HG03060 (cell line): ENCODE measurements around the gene FMO3.

ENCODE experiments used
- ATAC-seq: cut with Tn5 transposase; IDR thresholded peaks from one replicate; pipeline ENCODE4 v1.9.1; 2021; ENCODE audit warnings: low read depth, moderate number of reproducible peaks; ENCODE audit not compliant: unreplicated experiment

FMO3 gene

DNA sequence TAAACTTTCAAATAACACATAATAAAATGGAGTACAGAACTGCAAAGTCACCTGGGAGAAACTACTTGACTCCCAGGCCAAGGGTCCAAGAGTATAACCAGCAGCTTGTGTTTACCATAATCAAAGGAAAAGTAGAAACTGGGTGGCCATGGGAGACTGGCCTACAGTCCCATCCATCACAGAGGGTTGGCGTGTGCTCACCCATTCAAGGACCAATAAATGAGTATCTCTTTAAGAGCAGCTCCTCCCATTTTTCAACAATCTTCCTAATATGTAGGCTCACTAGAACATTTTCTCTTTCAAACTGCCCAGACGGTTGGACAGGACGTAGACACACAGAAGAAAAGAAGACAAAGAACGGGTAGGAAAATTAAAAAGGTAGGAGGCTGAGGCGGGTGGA is at the start of gene FMO3:
TSS of gene FMO3 (plus strand) at position 302 of the 400 bp plus-strand sequence. CDS start 1,754 bp downstream, outside the sequence.
- no peak for ATAC-seq

DNA sequence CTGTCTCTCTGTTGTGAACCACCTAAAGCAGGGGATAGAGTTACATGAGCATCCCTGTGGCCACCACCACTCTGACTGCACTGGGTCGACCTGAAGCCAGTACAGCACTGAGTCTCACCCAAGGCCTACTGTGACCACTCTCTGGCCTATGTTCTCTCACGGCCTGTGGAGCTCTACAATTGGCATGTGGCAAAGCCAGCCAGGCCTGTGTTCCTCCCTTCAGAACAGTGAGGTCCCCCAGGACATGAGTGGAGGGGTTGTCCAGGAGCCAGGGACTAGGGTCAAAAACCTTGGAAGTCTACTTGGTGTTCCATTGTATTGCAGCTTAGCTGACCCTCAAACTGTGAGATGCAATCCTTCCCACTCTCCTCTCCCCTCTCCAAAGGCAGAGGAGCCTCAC is 42.7 kb upstream of the FMO3 start:
- ATAC-seq, result no peak

DNA sequence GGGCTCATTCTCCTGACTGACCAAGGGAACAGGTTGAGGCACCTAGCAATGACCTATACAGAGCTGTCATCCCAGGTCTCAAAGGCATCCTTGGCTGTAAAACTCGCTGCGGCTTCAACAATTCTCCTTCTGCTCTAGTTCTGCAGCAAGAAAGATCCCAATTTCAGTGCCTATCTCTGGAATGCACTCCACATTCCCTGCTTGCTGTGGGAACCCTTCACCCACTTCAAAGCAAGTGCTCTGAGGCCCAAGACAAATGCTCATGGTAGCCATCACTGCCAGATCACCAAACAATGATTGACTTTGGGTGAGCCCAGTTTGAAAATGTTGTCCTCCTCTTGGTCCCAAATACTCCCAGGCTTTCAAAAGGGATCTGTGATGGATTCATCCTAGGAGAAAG is 37.7 kb upstream of the FMO3 start:
- ATAC-seq, result no peak

DNA sequence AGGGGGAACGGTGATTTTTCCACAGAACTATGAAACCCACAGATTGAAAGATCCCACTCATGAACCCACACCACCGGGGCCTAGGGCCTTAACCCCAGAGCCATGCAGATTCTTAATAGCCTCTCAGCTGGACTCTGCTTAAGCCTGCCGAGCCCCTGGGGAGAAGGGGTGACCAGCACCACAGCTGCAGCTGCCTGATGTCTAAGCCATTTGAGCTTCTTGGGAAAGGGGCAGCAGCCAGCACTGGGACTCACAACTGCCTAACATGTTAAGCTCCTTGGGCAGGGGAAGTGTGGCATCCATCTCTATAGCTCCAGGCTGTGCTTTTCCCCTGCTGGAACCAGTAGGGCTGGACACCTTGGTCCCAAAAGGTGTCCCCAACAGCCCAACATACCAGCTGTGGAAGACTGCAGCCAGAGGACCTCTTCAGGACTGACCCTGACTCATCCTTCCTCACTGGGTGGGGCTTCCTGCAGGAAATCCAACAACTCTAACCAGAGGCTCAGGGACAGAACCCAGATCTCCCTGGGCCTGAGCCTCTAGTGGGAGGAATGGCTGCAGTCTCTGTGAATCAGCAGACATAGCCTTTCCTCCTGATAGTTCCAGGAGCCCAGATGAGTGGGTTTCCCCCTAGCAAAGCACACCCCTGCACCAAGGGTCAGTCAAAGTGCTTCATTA is 34.6 kb upstream of the FMO3 start:
- no peak for ATAC-seq

DNA sequence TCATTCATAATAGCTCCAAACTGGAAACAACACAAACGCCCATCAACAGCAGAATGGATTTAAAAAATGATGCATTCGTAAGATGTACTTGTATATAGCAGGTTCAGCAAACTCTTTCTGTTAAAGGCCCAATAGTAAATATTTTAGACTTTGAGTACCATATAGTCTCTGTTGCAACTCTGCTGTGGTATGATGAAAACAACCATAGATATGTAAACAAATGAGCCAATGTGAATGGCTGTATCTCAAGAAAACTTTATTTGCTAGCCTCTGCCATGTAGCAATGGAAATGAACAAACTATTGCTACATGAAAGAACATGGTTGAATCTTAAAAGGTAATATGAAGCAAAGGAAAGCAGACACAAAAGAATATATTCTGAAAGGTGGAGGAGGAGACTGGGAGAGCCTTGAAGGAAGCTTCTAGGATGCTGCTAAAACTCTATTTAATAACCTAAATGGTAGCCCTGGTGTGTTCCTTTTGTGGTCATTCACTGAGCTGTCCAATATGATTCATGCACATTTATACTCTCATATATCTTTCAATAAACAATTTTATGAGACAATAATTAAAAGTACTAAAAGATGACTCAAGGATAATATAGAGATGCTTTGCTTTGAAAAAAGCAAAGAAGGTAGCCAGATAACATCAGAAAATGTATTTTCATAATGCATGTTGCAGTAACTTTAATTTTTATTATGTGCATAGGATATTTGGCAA is 29.1 kb upstream of the FMO3 start:
- ATAC-seq, result no peak

DNA sequence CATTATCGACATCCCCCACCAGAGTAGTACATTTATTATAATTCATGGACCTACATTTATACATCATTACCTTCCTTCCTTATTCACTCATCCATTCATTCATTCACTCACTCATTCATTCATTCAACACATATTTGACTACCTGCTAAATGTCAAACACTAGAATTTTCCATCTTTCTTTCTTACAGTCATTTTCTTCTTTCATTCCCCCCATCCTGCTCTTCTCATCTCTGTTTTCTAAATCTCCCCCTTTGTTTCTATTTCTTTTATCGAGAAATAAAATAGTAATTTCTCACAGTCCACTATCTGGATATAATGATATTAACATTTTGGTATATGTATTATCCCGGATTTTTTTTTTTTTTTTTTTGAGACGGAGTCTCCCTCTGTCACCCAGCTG is 27.8 kb upstream of the FMO3 start:
- ATAC-seq, result no peak

DNA sequence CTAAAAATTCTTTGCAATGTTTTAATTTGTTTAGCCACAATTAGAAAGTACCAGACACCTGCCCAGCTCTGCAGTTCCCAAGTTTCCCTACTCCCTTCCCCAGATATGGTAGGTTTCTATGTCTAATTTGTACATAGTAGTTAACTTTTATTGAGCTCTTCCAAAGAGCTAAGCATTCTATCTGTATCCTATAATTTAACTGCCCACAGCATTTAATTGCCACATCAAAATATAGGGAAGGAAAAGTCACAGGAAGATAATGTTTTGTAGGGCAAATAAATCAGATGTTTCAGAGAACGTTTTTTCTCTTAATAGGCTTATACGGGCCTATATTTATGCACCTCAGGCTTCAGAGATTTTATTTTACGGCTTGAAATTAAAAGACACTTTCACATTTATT is 15.7 kb upstream of the FMO3 start:
- no peak for ATAC-seq

DNA sequence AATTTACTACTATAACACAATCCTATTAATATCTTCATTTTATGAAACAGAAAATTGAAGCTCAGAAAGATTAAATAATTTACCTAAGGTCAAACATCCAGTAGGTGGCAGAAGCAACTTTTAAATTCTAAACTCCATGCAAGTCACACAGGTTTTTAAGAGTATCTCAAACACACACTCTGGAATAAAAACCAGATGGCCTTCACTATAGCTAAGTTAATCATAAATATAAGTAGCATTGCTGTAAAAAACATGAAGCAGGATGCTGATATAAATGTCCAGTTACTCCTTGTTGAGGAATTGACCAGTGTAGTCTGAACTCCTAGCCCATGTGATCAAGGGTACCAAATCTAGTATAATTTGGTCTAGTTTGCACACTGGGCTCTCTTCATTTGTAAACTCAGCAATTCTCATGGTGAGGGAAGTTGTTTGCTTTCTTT is 9.4 kb upstream of the FMO3 start:
- no peak for ATAC-seq

DNA sequence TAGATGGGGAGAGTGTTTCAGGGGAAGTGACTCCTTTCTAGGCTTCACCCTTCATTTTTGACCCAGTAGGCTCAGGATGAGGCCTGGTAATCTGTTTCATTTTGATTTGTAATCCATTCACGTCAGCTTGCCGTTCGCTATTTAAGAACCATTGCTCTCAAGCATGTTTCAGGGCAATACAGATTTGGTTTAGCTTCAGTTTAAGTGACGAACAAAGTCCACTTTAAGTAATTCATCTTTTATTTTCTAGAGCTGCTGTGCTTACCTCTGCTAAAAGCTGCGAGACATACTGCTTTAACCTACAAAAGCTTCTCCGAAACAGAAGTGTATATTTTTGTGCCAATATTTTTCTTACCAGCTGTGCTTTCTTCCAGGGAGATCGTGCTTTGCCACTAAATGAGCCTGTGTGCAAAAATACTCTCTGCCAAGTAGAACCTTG is 8.9 kb upstream of the FMO3 start:
- ATAC-seq, result no peak

DNA sequence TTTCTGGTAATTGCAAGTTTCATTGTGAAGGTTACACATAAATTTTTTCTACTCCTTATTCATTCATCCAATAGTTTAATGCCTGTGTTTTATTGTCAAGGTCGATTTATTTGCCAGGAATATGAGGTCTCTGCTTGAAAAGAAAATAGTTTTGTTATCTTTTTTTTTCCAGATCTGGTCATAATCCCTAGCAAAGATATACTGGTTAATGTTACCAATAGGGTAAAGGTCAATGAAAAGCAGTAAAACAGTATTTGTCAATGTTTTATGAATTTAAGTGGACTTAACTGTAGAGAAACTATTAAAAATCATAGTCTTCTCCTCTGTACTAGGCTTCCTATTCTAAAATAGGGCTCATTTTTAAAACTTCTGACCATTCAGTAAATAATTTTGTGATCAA is 8.1 kb upstream of the FMO3 start:
- no peak for ATAC-seq

DNA sequence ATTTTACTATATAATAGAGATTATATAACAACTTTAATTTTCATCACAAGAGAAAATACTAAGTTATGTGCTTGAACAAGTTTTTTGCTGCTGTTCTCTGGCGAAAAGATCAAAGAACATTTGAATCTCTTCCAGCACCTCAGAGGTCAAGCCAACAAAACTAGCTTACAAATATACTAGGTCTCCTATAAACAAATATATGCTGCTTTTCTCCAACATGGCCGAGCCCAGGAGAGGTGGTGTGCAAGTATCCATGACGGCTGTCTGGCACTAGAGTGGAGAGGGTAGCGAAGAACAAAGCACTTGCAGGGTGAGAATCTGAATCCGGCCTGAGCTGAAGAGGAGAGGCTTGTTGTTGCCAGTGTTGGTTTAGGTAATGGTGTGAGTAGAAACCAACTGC is 7.5 kb upstream of the FMO3 start:
- no peak for ATAC-seq

DNA sequence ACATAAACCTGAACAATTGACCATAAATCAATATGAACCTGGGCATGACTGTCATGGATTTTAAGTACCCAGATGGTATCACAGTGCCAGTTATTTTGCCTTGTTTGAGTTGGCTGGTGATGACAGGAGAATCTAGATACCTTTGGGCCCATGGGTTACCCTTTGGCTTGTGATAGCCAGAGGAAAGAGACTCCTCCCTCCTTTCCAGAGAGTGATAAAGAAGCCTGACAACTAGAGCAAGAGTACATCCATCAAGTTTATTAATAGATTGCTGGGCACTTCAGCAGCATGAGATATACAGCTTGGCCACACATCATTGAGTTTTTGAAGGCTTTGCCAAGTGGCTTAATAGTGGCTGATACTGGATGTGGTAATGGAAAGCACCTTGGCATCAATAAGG is 6.6 kb upstream of the FMO3 start:
- no peak for ATAC-seq

DNA sequence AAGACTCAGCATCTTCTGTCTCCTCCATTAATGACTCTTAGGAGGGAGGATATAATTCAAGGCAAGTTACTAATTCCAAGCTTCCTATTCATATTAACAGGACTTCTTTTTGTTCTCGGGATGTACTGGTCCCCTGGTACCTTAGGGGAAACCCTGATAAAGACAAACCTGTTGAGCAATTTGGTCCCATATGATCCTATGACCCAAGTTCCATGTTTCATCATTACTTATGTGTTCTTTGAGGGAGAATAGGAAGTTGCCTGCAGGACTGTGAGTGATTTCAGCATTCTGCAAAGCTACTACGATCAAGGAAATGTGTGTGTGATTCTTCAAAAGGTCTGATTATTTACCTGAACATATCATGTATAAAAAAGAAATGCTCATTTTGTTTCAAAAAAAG is 5.8 kb upstream of the FMO3 start:
- no peak for ATAC-seq

DNA sequence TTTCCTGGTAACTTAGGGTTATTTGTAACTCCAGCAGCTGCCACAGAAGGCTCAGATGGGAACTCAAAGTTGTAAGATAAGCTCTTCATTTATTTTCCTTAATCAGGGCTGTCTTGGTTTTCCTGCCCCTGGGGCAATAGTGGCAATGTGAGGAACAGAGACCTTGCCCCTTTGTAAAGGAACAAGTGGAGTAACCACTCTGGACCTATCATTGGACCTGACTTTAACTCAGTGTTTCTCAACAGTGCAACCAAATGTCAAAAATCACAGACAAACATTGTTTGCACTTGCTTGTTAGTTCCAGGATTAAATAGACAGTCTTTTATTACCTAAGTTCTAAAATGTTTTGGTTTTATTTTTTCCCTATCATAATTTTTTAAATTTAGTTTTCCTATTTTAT is 2.8 kb upstream of the FMO3 start:
- ATAC-seq, result no peak

DNA sequence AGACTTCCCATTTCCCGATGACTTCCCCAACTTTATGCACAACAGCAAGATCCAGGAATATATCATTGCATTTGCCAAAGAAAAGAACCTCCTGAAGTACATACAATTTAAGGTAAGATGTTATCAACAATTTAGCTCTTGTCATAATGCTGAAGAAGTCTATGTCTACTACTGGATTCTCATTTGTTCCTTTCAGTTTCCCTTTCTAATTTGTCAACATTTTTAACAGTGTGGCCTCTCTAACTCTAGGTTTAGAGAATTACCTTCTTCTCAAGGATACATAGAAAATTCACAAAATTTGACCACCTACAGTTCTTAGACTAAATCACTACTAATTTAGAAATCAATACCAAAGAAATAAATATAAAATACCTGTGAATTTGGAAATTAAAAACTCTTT is 13.2 kb downstream of the FMO3 start:
- no peak for ATAC-seq

DNA sequence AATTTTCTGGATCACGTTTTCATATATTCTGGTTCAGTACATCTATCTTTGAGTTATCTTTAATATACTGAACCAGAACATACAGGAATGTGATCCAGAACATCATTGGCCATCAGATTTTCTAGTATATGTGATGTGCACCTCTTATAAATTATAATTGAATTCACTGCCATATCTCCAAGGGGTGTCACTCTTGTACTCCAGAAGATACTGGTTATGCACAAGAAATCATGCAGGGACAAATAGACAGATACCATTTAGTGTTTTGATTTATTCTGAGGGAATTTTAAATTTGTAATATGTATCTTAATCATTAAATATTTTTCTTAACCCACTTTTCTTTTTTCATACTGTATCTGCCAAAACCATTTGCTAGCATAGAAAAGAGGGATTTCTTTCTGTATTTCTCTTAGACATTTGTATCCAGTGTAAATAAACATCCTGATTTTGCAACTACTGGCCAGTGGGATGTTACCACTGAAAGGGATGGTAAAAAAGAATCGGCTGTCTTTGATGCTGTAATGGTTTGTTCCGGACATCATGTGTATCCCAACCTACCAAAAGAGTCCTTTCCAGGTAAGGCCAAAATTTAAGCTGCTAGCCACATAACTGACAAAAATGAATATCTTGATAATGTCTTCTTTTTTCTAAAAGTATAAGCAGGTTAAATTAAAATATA is 16.7 kb downstream of the FMO3 start:
- no peak for ATAC-seq

DNA sequence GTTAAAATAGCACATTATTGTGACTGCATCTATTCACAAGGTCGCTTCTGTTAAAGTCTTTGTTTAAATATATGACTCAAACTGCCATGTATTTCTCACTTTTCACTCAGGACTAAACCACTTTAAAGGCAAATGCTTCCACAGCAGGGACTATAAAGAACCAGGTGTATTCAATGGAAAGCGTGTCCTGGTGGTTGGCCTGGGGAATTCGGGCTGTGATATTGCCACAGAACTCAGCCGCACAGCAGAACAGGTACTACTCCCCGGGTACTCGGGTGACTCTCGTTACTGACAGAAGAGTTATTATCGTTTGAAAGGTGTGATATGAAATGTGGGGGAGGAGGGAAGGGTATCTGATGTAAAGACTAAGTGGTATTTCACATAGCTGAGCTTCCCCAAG is 17.3 kb downstream of the FMO3 start:
- ATAC-seq, result no peak

DNA sequence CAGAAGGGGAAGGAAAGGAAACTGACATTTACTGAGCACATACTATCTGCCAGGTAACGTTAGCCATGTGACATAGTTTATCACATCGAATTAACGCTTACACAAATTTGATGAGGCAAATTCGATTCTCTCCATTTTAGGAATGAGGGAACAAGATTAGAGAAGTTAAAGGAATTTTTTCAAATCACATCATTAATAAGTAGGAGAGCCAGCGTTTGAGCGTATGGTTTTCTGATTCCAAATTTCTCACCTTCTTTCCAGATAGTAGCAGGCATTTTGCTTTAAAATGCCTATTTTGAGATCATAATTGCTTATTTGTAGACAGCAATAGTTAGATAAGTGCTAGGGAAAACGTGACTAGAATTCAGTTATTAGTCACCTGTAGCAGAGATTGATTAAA is 19.3 kb downstream of the FMO3 start:
- ATAC-seq, result no peak

DNA sequence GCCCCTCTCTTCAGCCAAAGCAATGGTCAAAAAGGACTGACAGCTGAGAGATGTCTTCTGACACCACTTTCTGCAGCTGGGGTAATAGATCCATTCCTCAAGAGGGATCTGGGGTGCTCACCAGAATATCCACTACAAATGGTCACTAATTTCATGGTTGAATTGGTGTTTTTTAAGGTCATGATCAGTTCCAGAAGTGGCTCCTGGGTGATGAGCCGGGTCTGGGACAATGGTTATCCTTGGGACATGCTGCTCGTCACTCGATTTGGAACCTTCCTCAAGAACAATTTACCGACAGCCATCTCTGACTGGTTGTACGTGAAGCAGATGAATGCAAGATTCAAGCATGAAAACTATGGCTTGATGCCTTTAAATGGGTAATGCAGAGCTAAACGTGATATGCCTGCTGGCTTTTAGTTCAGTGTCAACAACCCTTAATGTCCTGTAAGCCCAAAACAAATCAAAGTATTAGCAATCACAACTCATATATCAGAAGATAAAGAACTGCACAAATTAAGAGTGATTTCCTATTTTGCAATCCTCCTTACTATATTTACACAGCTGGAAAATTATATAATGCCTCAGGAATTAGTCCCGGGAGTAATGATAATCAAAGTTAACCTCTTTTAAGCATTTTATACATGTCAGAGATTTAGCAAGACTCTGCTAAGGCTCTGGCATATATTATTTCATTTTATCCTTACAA is 20.1 kb downstream of the FMO3 start:
- ATAC-seq, result no peak

DNA sequence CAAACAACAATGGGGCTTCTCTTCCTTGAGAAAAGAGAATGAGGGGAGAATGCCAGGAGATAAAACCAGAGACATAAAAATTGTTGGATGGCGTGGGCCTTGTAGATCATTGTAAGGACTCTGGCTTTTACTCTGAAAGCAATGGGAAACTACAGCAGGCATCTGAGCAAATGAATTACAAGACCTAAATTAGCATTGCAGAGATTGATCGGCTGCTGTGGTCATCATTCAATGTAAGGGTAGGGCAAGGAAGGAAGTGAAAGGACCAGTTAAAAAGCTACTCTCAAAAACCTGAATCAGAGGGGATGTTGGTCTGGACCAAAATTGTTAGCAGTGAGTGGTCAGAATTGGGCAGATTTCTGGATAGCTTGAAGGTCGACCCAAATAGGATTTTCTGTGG is 21.4 kb downstream of the FMO3 start:
- ATAC-seq, result no peak

DNA sequence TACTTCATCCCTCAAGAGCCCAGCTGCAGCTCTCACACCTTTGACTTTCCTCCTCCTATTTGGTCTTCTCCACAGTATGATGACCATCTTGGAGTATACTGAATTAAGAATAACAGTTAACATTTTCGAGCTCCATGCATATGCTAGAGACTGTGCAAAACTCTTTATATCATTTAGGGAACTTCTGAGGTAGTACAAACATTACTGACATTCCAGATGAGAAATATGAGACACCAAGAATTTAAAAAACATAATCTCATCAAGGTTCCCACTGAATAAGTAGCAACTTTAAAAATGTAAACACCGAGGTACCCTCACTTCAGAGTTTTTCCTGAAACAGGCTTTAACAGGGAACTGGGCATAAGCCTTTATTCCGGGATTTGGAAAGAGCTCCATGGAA is 22.7 kb downstream of the FMO3 start:
- ATAC-seq, result no peak
